GM23338 (cell line): ENCODE results near the gene TUBGCP4. TPM values are rescaled to one million over a fixed set of nuclear protein-coding genes. Genes with fewer than 3 reads are reported as not detected.

Experiments
- ATAC-seq: fragments of 200-7000 bp; cut with Tn5 transposase; 3 replicates; pipeline ENCODE4 v1.9.1; 2020
- DNase-seq: peaks from one replicate; pipeline ENCODE4 v3.0.0-alpha.2; 2015; ENCODE audit warnings: low spot score
- H2AFZ ChIP-seq: fragments of 200-600 bp; sonication (generic); 2 replicates; pipeline ENCODE4 v1.8.0; 2016; ENCODE audit warnings: antibody characterized with exemption, mild to moderate bottlenecking, moderate library complexity
- H3F3A ChIP-seq: fragments of 200-600 bp; sonication (generic); replicated peaks from 2 replicates; pipeline ENCODE4 v1.8.0; 2017; ENCODE audit warnings: antibody characterized with exemption, mixed run types, low read depth
- H3K27ac ChIP-seq: fragments of 200-600 bp; sonication (generic); 2 replicates; pipeline ENCODE4 v1.6.1; 2016; ENCODE audit warnings: low read depth
- H3K27me3 ChIP-seq: fragments of 200-600 bp; sonication (generic); 2 replicates; pipeline ENCODE4 v1.8.0; 2016; ENCODE audit warnings: mild to moderate bottlenecking, mixed run types, moderate library complexity; ENCODE audit not compliant: insufficient read depth
- H3K36me3 ChIP-seq: fragments of 200-600 bp; sonication (generic); 2 replicates; pipeline ENCODE4 v1.8.0; 2016; ENCODE audit warnings: mild to moderate bottlenecking; ENCODE audit not compliant: insufficient read depth
- H3K4me1 ChIP-seq: fragments of 200-600 bp; sonication (generic); 2 replicates; pipeline ENCODE4 v1.8.0; 2016; ENCODE audit warnings: mild to moderate bottlenecking, moderate library complexity; ENCODE audit not compliant: insufficient read depth
- H3K4me2 ChIP-seq: fragments of 200-600 bp; sonication (generic); 2 replicates; pipeline ENCODE4 v1.7.1; 2017; ENCODE audit warnings: mixed run types
- H3K4me3 ChIP-seq: fragments of 200-600 bp; sonication (generic); 2 replicates; pipeline ENCODE4 v1.6.1; 2016; ENCODE audit warnings: mixed run types
- H3K79me2 ChIP-seq: fragments of 200-600 bp; sonication (generic); replicated peaks from 2 replicates; pipeline ENCODE4 v1.8.0; 2017; ENCODE audit warnings: mild to moderate bottlenecking; ENCODE audit not compliant: insufficient read depth
- H3K9me2 ChIP-seq: fragments of 200-600 bp; sonication (generic); 2 replicates; pipeline ENCODE4 v1.8.0; 2017; ENCODE audit not compliant: insufficient read depth
- H4K20me1 ChIP-seq: fragments of 200-600 bp; sonication (generic); replicated peaks from 2 replicates; pipeline ENCODE4 v1.8.0; 2017; ENCODE audit warnings: mild to moderate bottlenecking; ENCODE audit not compliant: insufficient read depth
- H3K27ac Mint-ChIP-seq: 2 replicates; pipeline ENCODE4 v1.8.0; 2020; ENCODE audit warnings: inconsistent platforms, mild to moderate bottlenecking, moderate library complexity, mixed read lengths
- H3K27me3 Mint-ChIP-seq: 3 replicates; pipeline ENCODE4 v1.8.0; 2022; ENCODE audit warnings: low read depth, mild to moderate bottlenecking, moderate library complexity, mixed read lengths, inconsistent platforms; ENCODE audit not compliant: insufficient read depth, poor library complexity
- H3K36me3 Mint-ChIP-seq: 3 replicates; pipeline ENCODE4 v1.8.0; 2021; ENCODE audit warnings: low read depth, mild to moderate bottlenecking, inconsistent platforms, moderate library complexity, mixed read lengths
- H3K4me1 Mint-ChIP-seq: 3 replicates; pipeline ENCODE4 v1.8.0; 2020; ENCODE audit warnings: mild to moderate bottlenecking, inconsistent platforms, mixed read lengths
- H3K4me3 Mint-ChIP-seq: 3 replicates; pipeline ENCODE4 v1.8.0; 2021; ENCODE audit warnings: moderate library complexity, mild to moderate bottlenecking, inconsistent platforms, mixed read lengths
- H3K9me3 Mint-ChIP-seq: 3 replicates; pipeline ENCODE4 v1.8.0; 2020; ENCODE audit warnings: moderate library complexity, mild to moderate bottlenecking, inconsistent platforms, mixed read lengths
- CREB1 ChIP-seq: fragments of 250-450 bp; sonication (Bioruptor Pico); IDR thresholded peaks from 2 replicates; pipeline ENCODE4 v1.5.0; 2020; ENCODE audit warnings: low read depth, mild to moderate bottlenecking, moderate library complexity
- CTCF ChIP-seq, 2 experiments: fragments of 200-600 bp in 1 of 2; sonication (generic) in 1 of 2; conservative IDR thresholded peaks; 2 replicates each; pipeline versions ENCODE4 v1.5.1 to v1.6.1; 2016 to 2017; ENCODE audit warnings: antibody characterized with exemption in 2 of 2, low read depth in 2 of 2, mild to moderate bottlenecking in 2 of 2, moderate library complexity in 1 of 2
- ETS1 ChIP-seq: IDR thresholded peaks from 2 replicates; pipeline ENCODE4 v1.6.1; 2016; ENCODE audit warnings: antibody characterized with exemption
- EZH2 ChIP-seq: fragments of 200-600 bp; sonication (generic); IDR thresholded peaks from one replicate; pipeline ENCODE4 v1.8.0; 2017; ENCODE audit warnings: antibody characterized with exemption, mild to moderate bottlenecking, low read depth; ENCODE audit not compliant: unreplicated experiment
- EZH2phosphoT487 ChIP-seq: fragments of 200-600 bp; sonication (generic); IDR thresholded peaks from one replicate; pipeline ENCODE4 v1.8.1; 2018; ENCODE audit warnings: antibody characterized with exemption; ENCODE audit not compliant: unreplicated experiment
- JUNB ChIP-seq: IDR thresholded peaks from one replicate; pipeline ENCODE4 v1.6.1; 2016; ENCODE audit warnings: antibody characterized with exemption; ENCODE audit not compliant: unreplicated experiment
- NANOG ChIP-seq: IDR thresholded peaks from 2 replicates; pipeline ENCODE4 v1.6.1; 2016; ENCODE audit warnings: antibody characterized with exemption, borderline replicate concordance
- POLR2AphosphoS5 ChIP-seq: IDR thresholded peaks from 2 replicates; pipeline ENCODE4 v1.6.1; 2016; ENCODE audit warnings: antibody characterized with exemption, low read depth
- STAT1 ChIP-seq: IDR thresholded peaks from one replicate; pipeline ENCODE4 v1.6.1; 2016; ENCODE audit warnings: antibody characterized with exemption; ENCODE audit not compliant: unreplicated experiment
- ZNF114 ChIP-seq: fragments of 250-450 bp; sonication (Bioruptor Pico); IDR thresholded peaks from 2 replicates; pipeline ENCODE4 v1.5.0; 2020; ENCODE audit warnings: mild to moderate bottlenecking, moderate library complexity
- ZNF331 ChIP-seq: fragments of 250-450 bp; sonication (Bioruptor Pico); IDR thresholded peaks from 2 replicates; pipeline ENCODE4 v1.5.0; 2020; ENCODE audit warnings: low read depth, mild to moderate bottlenecking, moderate library complexity
- ZNF462 ChIP-seq: fragments of 250-450 bp; sonication (Bioruptor Pico); IDR thresholded peaks from 2 replicates; pipeline ENCODE4 v1.5.0; 2020; ENCODE audit warnings: mild to moderate bottlenecking, moderate library complexity
- polyA plus RNA-seq: library from polyadenylated mRNA; unstranded; fragments of >200 nt; fragmentation: Nextera tagmentation; extraction: Ambion mirVana; gene quantifications from 2 replicates; pipeline ENCODE4 v1.2.1, GENCODE V29; 2016
- total RNA-seq: library from RNA; depleted of rRNA; stranded (reverse); fragments of >200 nt; shearing (Covaris generic); gene quantifications from 2 replicates; pipeline ENCODE4 v1.2.3, GENCODE V29; 2014

The TUBGCP4 gene
- total and polyA plus RNA-seq, 2 experiments from 2014 or later: 10.6 to 18.0 TPM

GRCh38 chr15:43329960-43330779 is 40.7 kb upstream of the TUBGCP4 start, which contains the start of gene LCMT2 (continued):
- TF ChIP-seq ETS1 (0 out of 2 replicates have a peak, but pooled peaks have one; percentile 73), JUNB (no peak), CTCF (conservative IDR thresholded peaks at IDR 0.05; ENCODE audit: low read depth in 2 of 2) (no peak), CREB1 (CRISPR knock-in tag) (peak; percentile 86), POLR2AphosphoS5 (peak; percentile 92)

GRCh38 chr15:43330780-43331087 is 40.2 kb upstream of the TUBGCP4 start:
- DNase-seq (no peak), ATAC-seq (peak; percentile 20)
- no peaks in the 10 kb centered on the region; the same call in 2 of the 3 replicates for H3K9me3 Mint-ChIP-seq
- Histone ChIP-seq H3F3A (peaks cover 2% of the 10 kb centered on the region; the same call in 1 of the 2 replicates), H3K4me3 (peak overlapping the region; percentile 59), H2AFZ (peak overlapping the region; percentile 85), H3K4me2 (peak overlapping the region; percentile 81), H4K20me1 (peaks cover 15% of the 10 kb centered on the region), H3K36me3 (0 out of 2 replicates have a peak, but pooled peaks cover 6% of the 10 kb centered on the region), H3K9me2 (no peaks in the 10 kb centered on the region), H3K79me2 (peaks cover 15% of the 10 kb centered on the region), H3K4me1 (peaks cover 13% of the 10 kb centered on the region), H3K27ac (no peak overlapping the region), H3K27me3 (no peaks in the 10 kb centered on the region)
- H3K4me1 Mint-ChIP-seq: peaks cover 17% of the 10 kb centered on the region
- peak overlapping the region; percentile 91 for H3K4me3 Mint-ChIP-seq
- peaks cover 10% of the 10 kb centered on the region; the same call in 2 of the 3 replicates for H3K36me3 Mint-ChIP-seq
- peaks cover 6% of the 10 kb centered on the region for H3K27me3 Mint-ChIP-seq
- peak overlapping the region; percentile 97 for H3K27ac Mint-ChIP-seq
- no peak for TF ChIP-seq JUNB
- no peak for TF ChIP-seq STAT1
- TF ChIP-seq ZNF462 (CRISPR knock-in tag): no peak
- no peak for TF ChIP-seq ZNF331 (CRISPR knock-in tag)
- TF ChIP-seq POLR2AphosphoS5: no peak
- TF ChIP-seq EZH2phosphoT487: no peak
- no peak for TF ChIP-seq ETS1
- TF ChIP-seq NANOG: no peak
- no peak for TF ChIP-seq CREB1 (CRISPR knock-in tag)
- no peak for TF ChIP-seq EZH2
- no peak for TF ChIP-seq ZNF114 (CRISPR knock-in tag)
